Endothelial cell of umbilical vein (primary cell): ENCODE results near the gene HES3. TPM values are rescaled to one million over a fixed set of nuclear protein-coding genes. Genes with fewer than 3 reads are reported as not detected.

Source experiments
- BruUV-seq: library from RNA; stranded (reverse); fragments of 400-500 nt; replicated peaks from 2 replicates; lab custom pipeline; 2021; lab: Mats Ljungman, UMichigan
- CTCF ChIA-PET: fragments of 300-600, 350-600 bp; sonication (Branson Sonifier 250); formaldehyde crosslinking; loops from one replicate; lab custom pipeline; 2021; ENCODE audit warnings: antibody characterized with exemption, inconsistent platforms; lab: Charles Lee
- POLR2A ChIA-PET: fragments of 300-600, 350-600 bp; sonication (Branson Sonifier 250); formaldehyde crosslinking; loops from one replicate; lab custom pipeline; 2021; ENCODE audit warnings: antibody characterized with exemption, inconsistent platforms; lab: Charles Lee
- DNase-seq: peaks from one replicate; pipeline ENCODE4 v3.0.0-alpha.2; 2011; ENCODE audit warnings: low read depth, low spot score
- FAIRE-seq: peaks from 2 replicates; lab custom pipeline; 2011; peaks lifted over from hg19 to GRCh38; lab: Jason Lieb, UNC
- H2AFZ ChIP-seq: 2 replicates; pipeline ENCODE4 v1.6.0; 2012; ENCODE audit warnings: low read depth, low read length, control low read depth, inconsistent platforms
- H3K27ac ChIP-seq: 2 replicates; pipeline ENCODE4 v1.5.1; 2011; ENCODE audit warnings: low read depth, mild to moderate bottlenecking, control low read depth, low read length, moderate library complexity; ENCODE audit not compliant: insufficient read depth
- H3K27me3 ChIP-seq, 2 experiments: 2 replicates each; pipeline versions ENCODE4 v1.6.0 to v1.6.1; 2011; ENCODE audit warnings: low read length in 2 of 2, mixed read lengths in 1 of 2; ENCODE audit not compliant: control insufficient read depth in 2 of 2, insufficient read depth in 2 of 2
- H3K36me3 ChIP-seq, 2 experiments: 2 replicates in 1 of 2; 3 replicates in 1 of 2; pipeline ENCODE4 v1.5.1; 2011; ENCODE audit warnings: low read length in 2 of 2, mild to moderate bottlenecking in 1 of 2, moderate library complexity in 1 of 2; ENCODE audit not compliant: control insufficient read depth in 2 of 2, insufficient read depth in 2 of 2; ENCODE audit errors: extremely low read depth in 1 of 2
- H3K4me1 ChIP-seq: 3 replicates; pipeline ENCODE4 v1.5.1; 2011; ENCODE audit warnings: mild to moderate bottlenecking, low read length; ENCODE audit not compliant: control insufficient read depth, insufficient read depth; ENCODE audit errors: extremely low read depth
- H3K4me2 ChIP-seq: 2 replicates; pipeline ENCODE4 v1.6.1; 2011; ENCODE audit warnings: low read length, control low read depth, mixed read lengths; ENCODE audit not compliant: insufficient read depth
- H3K4me3 ChIP-seq, 3 experiments: fragments of 200-600 bp in 1 of 3; sonication (generic), shearing (Covaris generic) in 1 of 3; replicated peaks in 1 of 3; 2 replicates each; pipeline ENCODE4 v1.5.1; 2011 to 2016; ENCODE audit warnings: control low read depth in 3 of 3, low read length in 3 of 3, mild to moderate bottlenecking in 2 of 3, inconsistent platforms in 1 of 3, low read depth in 1 of 3, moderate library complexity in 1 of 3; ENCODE audit not compliant: insufficient read depth in 1 of 3
- H3K79me2 ChIP-seq: 2 replicates; pipeline ENCODE4 v1.6.0; 2012; ENCODE audit warnings: low read length, inconsistent platforms; ENCODE audit not compliant: control insufficient read depth, insufficient read depth
- H3K9ac ChIP-seq: replicated peaks from 2 replicates; pipeline ENCODE3; 2011; ENCODE audit warnings: low read length, control low read depth; ENCODE audit not compliant: insufficient read depth; ENCODE audit errors: extremely low read depth
- H3K9me1 ChIP-seq: replicated peaks from 3 replicates; pipeline ENCODE4 v1.6.0; 2011; ENCODE audit warnings: mild to moderate bottlenecking, low read length; ENCODE audit not compliant: control insufficient read depth, insufficient read depth; ENCODE audit errors: extremely low read depth
- H3K9me3 ChIP-seq: replicated peaks from 2 replicates; pipeline ENCODE4 v1.5.1; 2012; ENCODE audit warnings: low read length, inconsistent platforms; ENCODE audit not compliant: control insufficient read depth, insufficient read depth
- H4K20me1 ChIP-seq: replicated peaks from 2 replicates; pipeline ENCODE3; 2011; ENCODE audit warnings: mild to moderate bottlenecking, low read length; ENCODE audit not compliant: control insufficient read depth, insufficient read depth; ENCODE audit errors: extremely low read depth
- EZH2 ChIP-seq: IDR thresholded peaks from 2 replicates; pipeline ENCODE4 v1.6.1; 2012; ENCODE audit warnings: borderline replicate concordance, low read depth, mild to moderate bottlenecking, moderate library complexity, low read length, inconsistent platforms; ENCODE audit not compliant: severe bottlenecking
- FOS ChIP-seq: IDR thresholded peaks from 2 replicates; pipeline ENCODE4 v1.6.1; 2011; ENCODE audit warnings: mild to moderate bottlenecking, low read length, moderate library complexity, borderline replicate concordance; ENCODE audit not compliant: insufficient read depth
- GATA2 ChIP-seq: IDR thresholded peaks from 2 replicates; pipeline ENCODE4 v1.7.0; 2011; ENCODE audit warnings: low read depth, mild to moderate bottlenecking, moderate library complexity, mixed read lengths, low read length; ENCODE audit not compliant: insufficient read length, insufficient read depth
- JUN ChIP-seq: IDR thresholded peaks from 2 replicates; pipeline ENCODE4 v1.6.1; 2011; ENCODE audit warnings: borderline replicate concordance, low read depth; ENCODE audit not compliant: insufficient read length, insufficient read depth
- MYC ChIP-seq: IDR thresholded peaks from one replicate; pipeline ENCODE4 v1.6.1; 2011; ENCODE audit warnings: mild to moderate bottlenecking, low read depth, low read length
- POLR2A ChIP-seq: IDR thresholded peaks from 2 replicates; pipeline ENCODE4 v1.6.1; 2012; ENCODE audit warnings: low read depth, mild to moderate bottlenecking, control low read depth, low read length
- POLR2AphosphoS5 ChIP-seq: IDR thresholded peaks from 2 replicates; pipeline ENCODE4 v1.6.1; 2012; ENCODE audit warnings: low read depth, mild to moderate bottlenecking, control low read depth, low read length, moderate library complexity; ENCODE audit not compliant: insufficient read depth
- dilution Hi-C: fragments of 300-500 bp; cut with MboI; formaldehyde crosslinking; loops from one replicate; pipeline ENCODE4 v1.15.0; 2019; ENCODE audit warnings: low sequenced_read_pairs; ENCODE audit not compliant: extremely low pct_ligation_motif_present
- intact Hi-C: fragments of 100-400 bp; cut with micrococcal nuclease; formaldehyde crosslinking; loops from one replicate; pipeline ENCODE4 v1.10.0; 2022
- polyA plus RNA-seq, 4 experiments: library from polyadenylated mRNA; depleted of rRNA in 3 of 4; stranded (reverse) in 3 of 4; unstranded in 1 of 4; fragments of >200 nt; gene quantifications; 2 replicates each; pipeline versions ENCODE4 v1.2.1 to v1.2.3, GENCODE V29; 2011 to 2012; ENCODE audit warnings: missing spikeins in 1 of 4
- total RNA-seq: library from RNA; stranded (reverse); gene quantifications from 2 replicates; pipeline ENCODE4 v1.2.3, GENCODE V29; 2021
- TF ChIP-seq, protein P1 (sequence below): IDR thresholded peaks from 2 replicates; pipeline ENCODE4 v1.6.1; 2011; ENCODE audit not compliant: insufficient read depth, insufficient read length
- TF ChIP-seq, protein P2 (sequence below), 2 donors: IDR thresholded peaks; 1 replicate in 1 of 2; 2 replicates in 1 of 2; pipeline ENCODE4 v1.5.1; 2011; ENCODE audit warnings: low read length in 2 of 2, mild to moderate bottlenecking in 2 of 2, moderate library complexity in 2 of 2, control low read depth in 1 of 2, inconsistent platforms in 1 of 2, low read depth in 1 of 2; ENCODE audit not compliant: insufficient read depth in 1 of 2; ENCODE audit errors: extremely low read depth in 1 of 2

Gene HES3
- total and polyA plus RNA-seq, 2 donors (not counting 3 experiments of a cell fraction or from before 2014, with no cell fraction given) = not detected

DNA sequence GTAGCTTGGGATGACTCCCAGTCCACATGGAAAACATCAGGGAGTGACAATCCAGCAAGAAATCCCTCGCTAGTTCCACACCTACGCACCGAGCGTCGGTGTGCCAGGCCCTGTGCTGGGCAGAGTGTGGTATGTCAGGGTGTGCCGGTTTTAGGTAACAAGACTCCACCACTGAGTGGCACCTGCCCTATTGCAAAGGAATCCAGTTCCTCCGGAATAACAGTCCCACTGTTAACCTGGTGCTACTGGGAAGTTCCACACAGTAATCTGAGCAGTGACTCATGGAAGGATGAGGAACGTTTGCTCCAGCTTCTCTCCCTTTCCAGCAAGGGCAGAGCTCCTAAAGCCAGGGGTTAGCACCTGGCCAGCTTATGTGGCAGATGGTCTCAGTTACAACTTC is 23.7 kb upstream of the HES3 start:
- CTCF ChIA-PET = interaction anchor here (0.8 to 5.3 kb wide), 3 partner anchors 12 to 15 kb away, joined by 3 to 17 read pairs (median 5); no protein-coding TSS in a partner anchor
- Histone ChIP-seq H3K9me1 (no peaks in the 10 kb centered on the region), H4K20me1 (no peaks in the 10 kb centered on the region), H3K27ac (no peak overlapping the region), H3K36me3 (peaks cover 6 to 13% of the 10 kb centered on the region in 2 experiments), H3K4me3 (no peak overlapping the region), H2AFZ (no peak overlapping the region), H3K9me3 (no peaks in the 10 kb centered on the region), H3K79me2 (no peaks in the 10 kb centered on the region), H3K4me2 (no peak overlapping the region), H3K27me3 (no peaks in the 10 kb centered on the region), H3K9ac (no peak overlapping the region), H3K4me1 (no peaks in the 10 kb centered on the region)
- intact Hi-C loops = no loop called here
- FAIRE-seq (no peak), DNase-seq (no peak)
- dilution Hi-C loops = no loop called here
- no TSS peak for BruUV-seq
- TF ChIP-seq FOS = no peak
- TF ChIP-seq POLR2AphosphoS5 = no peak
- TF ChIP-seq MYC = no peak
- no peak for TF ChIP-seq POLR2A
- TF ChIP-seq GATA2 = no peak
- no peak for TF ChIP-seq EZH2
- no peak for TF ChIP-seq JUN
- TF ChIP-seq, protein P1, sequence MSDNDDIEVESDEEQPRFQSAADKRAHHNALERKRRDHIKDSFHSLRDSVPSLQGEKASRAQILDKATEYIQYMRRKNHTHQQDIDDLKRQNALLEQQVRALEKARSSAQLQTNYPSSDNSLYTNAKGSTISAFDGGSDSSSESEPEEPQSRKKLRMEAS = no peak
- TF ChIP-seq, protein P2, sequence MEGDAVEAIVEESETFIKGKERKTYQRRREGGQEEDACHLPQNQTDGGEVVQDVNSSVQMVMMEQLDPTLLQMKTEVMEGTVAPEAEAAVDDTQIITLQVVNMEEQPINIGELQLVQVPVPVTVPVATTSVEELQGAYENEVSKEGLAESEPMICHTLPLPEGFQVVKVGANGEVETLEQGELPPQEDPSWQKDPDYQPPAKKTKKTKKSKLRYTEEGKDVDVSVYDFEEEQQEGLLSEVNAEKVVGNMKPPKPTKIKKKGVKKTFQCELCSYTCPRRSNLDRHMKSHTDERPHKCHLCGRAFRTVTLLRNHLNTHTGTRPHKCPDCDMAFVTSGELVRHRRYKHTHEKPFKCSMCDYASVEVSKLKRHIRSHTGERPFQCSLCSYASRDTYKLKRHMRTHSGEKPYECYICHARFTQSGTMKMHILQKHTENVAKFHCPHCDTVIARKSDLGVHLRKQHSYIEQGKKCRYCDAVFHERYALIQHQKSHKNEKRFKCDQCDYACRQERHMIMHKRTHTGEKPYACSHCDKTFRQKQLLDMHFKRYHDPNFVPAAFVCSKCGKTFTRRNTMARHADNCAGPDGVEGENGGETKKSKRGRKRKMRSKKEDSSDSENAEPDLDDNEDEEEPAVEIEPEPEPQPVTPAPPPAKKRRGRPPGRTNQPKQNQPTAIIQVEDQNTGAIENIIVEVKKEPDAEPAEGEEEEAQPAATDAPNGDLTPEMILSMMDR (IDR thresholded peaks at IDR 0.05; ENCODE audit: extremely low read depth in 1 of 2, insufficient read depth in 1 of 2, low read depth in 1 of 2, low read length in 2 of 2) = no peak
- POLR2A ChIA-PET = no interaction called here
